ENCODE data around the gene LY6G6D. TPM values are rescaled to one million over a fixed set of nuclear protein-coding genes. Genes with fewer than 3 reads are reported as not detected.

Gene LY6G6D
- total and polyA plus RNA-seq, 2 of the 13 experiments (the other 11 are each of a cell fraction or from before 2014, with no cell fraction given) = not detected

DNA sequence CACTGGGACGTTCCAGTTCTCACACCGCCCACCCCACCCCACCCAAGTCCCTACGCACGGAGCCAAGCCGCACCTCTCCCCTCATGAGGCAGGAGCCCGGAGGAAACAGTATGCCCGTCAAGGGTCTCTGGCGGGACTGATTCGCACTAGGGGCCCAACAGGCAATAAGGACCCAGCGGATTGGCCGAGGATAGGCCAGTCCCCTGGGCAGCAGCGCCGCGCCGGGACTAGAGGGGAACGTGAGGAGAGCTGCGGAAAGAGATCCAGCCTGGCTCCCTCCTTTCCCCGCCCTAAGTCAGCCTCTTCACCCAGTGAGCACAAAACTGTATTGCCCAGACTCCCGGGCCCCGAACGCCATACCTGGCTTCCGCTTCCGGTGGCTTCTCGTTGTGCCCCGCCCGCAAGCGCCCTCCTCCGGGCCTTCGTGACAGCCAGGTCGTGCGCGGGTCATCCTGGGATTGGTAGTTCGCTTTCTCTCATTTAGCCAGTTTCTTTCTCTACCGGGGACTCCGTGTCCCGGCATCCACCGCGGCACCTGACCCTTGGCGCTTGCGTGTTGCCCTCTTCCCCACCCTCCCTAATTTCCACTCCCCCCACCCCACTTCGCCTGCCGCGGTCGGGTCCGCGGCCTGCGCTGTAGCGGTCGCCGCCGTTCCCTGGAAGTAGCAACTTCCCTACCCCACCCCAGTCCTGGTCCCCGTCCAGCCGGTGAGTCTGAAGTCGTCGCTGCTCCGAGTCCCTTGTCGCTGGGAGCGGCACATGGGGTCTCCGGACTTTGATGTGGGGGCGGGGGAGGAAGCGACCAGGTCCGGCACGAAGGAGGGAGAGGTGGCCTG is 49.4 kb upstream of the LY6G6D start, which contains the start of gene CSNK2B (continued):
- TF ChIP-seq BHLHE40 (IDR thresholded peaks at IDR 0.05; ENCODE audit: low read length) = peak; percentile 15
- peak; percentile 66; the same call in 1 of the 2 replicates for TF ChIP-seq KMT2B (CRISPR knock-in tag; IDR thresholded peaks at IDR 0.05)
- TF ChIP-seq SOX13 (IDR thresholded peaks at IDR 0.05) = 0 out of 2 replicates have a peak, but pooled peaks have one; percentile 7
- TF ChIP-seq SOX13 (CRISPR knock-in tag; conservative IDR thresholded peaks at IDR 0.05 in 1 of 2, IDR thresholded peaks at IDR 0.05 in 1 of 2) = peak in 1 of 2 experiments; percentile 11; a peak in 1 of 4 replicates
- TF ChIP-seq, protein P1, sequence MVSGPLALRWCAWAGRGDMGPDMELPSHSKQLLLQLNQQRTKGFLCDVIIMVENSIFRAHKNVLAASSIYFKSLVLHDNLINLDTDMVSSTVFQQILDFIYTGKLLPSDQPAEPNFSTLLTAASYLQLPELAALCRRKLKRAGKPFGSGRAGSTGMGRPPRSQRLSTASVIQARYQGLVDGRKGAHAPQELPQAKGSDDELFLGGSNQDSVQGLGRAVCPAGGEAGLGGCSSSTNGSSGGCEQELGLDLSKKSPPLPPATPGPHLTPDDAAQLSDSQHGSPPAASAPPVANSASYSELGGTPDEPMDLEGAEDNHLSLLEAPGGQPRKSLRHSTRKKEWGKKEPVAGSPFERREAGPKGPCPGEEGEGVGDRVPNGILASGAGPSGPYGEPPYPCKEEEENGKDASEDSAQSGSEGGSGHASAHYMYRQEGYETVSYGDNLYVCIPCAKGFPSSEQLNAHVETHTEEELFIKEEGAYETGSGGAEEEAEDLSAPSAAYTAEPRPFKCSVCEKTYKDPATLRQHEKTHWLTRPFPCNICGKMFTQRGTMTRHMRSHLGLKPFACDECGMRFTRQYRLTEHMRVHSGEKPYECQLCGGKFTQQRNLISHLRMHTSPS (CRISPR knock-in tag; IDR thresholded peaks at IDR 0.05; ENCODE audit: low read depth) = no peak
- TF ChIP-seq ZNF10 (CRISPR knock-in tag; IDR thresholded peaks at IDR 0.05; ENCODE audit: borderline replicate concordance, low read depth) = no peak
- no peak; the same call in 1 of the 2 replicates for TF ChIP-seq SSRP1 (CRISPR knock-in tag; IDR thresholded peaks at IDR 0.05)
- TF ChIP-seq ZNF260 (CRISPR knock-in tag; IDR thresholded peaks at IDR 0.05; ENCODE audit: borderline replicate concordance, low read depth) = no peak
- TF ChIP-seq ZNF713 (CRISPR knock-in tag; IDR thresholded peaks at IDR 0.05) = no peak
- TF ChIP-seq YY1 (IDR thresholded peaks at IDR 0.05; ENCODE audit: insufficient read depth, insufficient replicate concordance, low read depth, low read length) = peak; percentile 84
- TF ChIP-seq ELF3 (CRISPR knock-in tag; IDR thresholded peaks at IDR 0.05) = peak; percentile 80
- TF ChIP-seq KLF16 (CRISPR knock-in tag; IDR thresholded peaks at IDR 0.05) = peak; percentile 30; a peak in 1 of 4 replicates
- TF ChIP-seq ZNF562 (CRISPR knock-in tag; IDR thresholded peaks at IDR 0.05; ENCODE audit: borderline replicate concordance) = no peak
- TF ChIP-seq ZNF121 (CRISPR knock-in tag; IDR thresholded peaks at IDR 0.05) = no peak
- no peak for TF ChIP-seq ZNF496 (CRISPR knock-in tag; IDR thresholded peaks at IDR 0.05; ENCODE audit: insufficient replicate concordance)
- peak; percentile 66; the same call in 1 of the 2 replicates for TF ChIP-seq ZSCAN29 (CRISPR knock-in tag; conservative IDR thresholded peaks at IDR 0.05)
- no peak for TF ChIP-seq SETDB1 (CRISPR knock-in tag; IDR thresholded peaks at IDR 0.05; ENCODE audit: borderline replicate concordance)
- peak; percentile 58; the same call in 1 of the 2 replicates for TF ChIP-seq RFXANK (CRISPR knock-in tag; IDR thresholded peaks at IDR 0.05)
- no peak for TF ChIP-seq TCF7L2 (IDR thresholded peaks at IDR 0.05; ENCODE audit: low read depth, low read length)
- no peak; the same call in 1 of the 2 replicates for TF ChIP-seq ELF4 (CRISPR knock-in tag; IDR thresholded peaks at IDR 0.05; ENCODE audit: borderline replicate concordance)
- TF ChIP-seq JUN (CRISPR knock-in tag; IDR thresholded peaks at IDR 0.05) = no peak
- TF ChIP-seq GZF1 (CRISPR knock-in tag; IDR thresholded peaks at IDR 0.05) = no peak
- TF ChIP-seq, protein P2, sequence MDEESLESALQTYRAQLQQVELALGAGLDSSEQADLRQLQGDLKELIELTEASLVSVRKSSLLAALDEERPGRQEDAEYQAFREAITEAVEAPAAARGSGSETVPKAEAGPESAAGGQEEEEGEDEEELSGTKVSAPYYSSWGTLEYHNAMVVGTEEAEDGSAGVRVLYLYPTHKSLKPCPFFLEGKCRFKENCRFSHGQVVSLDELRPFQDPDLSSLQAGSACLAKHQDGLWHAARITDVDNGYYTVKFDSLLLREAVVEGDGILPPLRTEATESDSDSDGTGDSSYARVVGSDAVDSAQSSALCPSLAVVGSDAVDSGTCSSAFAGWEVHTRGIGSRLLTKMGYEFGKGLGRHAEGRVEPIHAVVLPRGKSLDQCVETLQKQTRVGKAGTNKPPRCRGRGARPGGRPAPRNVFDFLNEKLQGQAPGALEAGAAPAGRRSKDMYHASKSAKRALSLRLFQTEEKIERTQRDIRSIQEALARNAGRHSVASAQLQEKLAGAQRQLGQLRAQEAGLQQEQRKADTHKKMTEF (CRISPR knock-in tag; IDR thresholded peaks at IDR 0.05) = peak; percentile 39; the same call in 1 of the 2 replicates
- TF ChIP-seq, protein P3, sequence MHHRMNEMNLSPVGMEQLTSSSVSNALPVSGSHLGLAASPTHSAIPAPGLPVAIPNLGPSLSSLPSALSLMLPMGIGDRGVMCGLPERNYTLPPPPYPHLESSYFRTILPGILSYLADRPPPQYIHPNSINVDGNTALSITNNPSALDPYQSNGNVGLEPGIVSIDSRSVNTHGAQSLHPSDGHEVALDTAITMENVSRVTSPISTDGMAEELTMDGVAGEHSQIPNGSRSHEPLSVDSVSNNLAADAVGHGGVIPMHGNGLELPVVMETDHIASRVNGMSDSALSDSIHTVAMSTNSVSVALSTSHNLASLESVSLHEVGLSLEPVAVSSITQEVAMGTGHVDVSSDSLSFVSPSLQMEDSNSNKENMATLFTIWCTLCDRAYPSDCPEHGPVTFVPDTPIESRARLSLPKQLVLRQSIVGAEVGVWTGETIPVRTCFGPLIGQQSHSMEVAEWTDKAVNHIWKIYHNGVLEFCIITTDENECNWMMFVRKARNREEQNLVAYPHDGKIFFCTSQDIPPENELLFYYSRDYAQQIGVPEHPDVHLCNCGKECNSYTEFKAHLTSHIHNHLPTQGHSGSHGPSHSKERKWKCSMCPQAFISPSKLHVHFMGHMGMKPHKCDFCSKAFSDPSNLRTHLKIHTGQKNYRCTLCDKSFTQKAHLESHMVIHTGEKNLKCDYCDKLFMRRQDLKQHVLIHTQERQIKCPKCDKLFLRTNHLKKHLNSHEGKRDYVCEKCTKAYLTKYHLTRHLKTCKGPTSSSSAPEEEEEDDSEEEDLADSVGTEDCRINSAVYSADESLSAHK (CRISPR knock-in tag; IDR thresholded peaks at IDR 0.05; ENCODE audit: borderline replicate concordance) = peak; percentile 51; the same call in 1 of the 2 replicates
- no peak; the same call in 1 of the 2 replicates for TF ChIP-seq ZNF629 (CRISPR knock-in tag; conservative IDR thresholded peaks at IDR 0.05)

Measured in HepG2 (cell line).